ENCODE data around the gene HUS1B. TPM values are rescaled to one million over a fixed set of nuclear protein-coding genes. Genes with fewer than 3 reads are reported as not detected.

Gene HUS1B
- total RNA-seq, 1 donor from 2014 or later = 0.53 TPM

DNA sequence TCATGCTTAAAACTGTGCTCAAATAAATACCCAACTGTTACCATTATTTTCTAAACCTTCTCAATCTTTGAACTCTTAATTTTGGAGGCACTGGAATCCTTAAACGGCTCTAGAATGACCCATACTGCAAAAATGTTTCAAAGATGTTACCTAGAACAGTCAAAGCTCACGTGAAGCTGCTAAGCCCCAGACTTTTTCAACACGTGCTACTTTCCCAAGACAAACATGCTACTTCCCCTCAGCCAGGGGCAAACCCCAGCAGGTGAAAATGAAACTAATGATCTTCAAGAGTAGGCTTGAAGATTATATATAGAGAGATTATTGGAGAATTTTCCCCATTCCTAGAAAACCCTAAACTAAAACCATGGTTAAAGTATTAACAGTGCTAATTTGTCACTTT lies 28.1 kb downstream of the HUS1B start:
- H3K36me3 ChIP-seq (ENCODE audit: control insufficient read depth, insufficient read depth, low read length) = peaks cover 3% of the 10 kb centered on the region
- DNase-seq (ENCODE audit: low read depth) (no peak), FAIRE-seq (no peak)

DNA sequence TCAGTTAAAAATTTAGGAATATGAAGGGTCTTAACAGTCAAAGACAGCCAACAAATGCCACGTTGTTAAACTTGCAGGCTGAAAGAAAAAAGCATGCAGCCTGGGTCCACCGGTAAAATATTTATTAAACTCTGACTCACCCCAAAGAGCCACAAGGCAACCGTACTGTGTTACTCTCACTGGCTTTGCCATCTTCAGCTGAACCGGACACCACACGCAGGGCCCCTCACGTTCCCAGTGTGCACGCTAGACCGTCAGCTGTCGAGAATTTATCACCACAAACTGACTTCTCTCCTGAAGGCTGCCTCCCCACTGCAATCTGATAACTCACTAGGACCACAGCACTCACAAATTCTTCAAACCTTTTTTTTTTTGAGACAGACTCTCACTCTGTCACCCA lies 30.7 kb downstream of the HUS1B start:
- no peaks in the 10 kb centered on the region for H3K27me3 ChIP-seq (ENCODE audit: control insufficient read depth, insufficient read depth, low read length)
- H3K4me3 ChIP-seq (ENCODE audit: low read depth, low read length) = no peak overlapping the region
- TF ChIP-seq, protein P1, sequence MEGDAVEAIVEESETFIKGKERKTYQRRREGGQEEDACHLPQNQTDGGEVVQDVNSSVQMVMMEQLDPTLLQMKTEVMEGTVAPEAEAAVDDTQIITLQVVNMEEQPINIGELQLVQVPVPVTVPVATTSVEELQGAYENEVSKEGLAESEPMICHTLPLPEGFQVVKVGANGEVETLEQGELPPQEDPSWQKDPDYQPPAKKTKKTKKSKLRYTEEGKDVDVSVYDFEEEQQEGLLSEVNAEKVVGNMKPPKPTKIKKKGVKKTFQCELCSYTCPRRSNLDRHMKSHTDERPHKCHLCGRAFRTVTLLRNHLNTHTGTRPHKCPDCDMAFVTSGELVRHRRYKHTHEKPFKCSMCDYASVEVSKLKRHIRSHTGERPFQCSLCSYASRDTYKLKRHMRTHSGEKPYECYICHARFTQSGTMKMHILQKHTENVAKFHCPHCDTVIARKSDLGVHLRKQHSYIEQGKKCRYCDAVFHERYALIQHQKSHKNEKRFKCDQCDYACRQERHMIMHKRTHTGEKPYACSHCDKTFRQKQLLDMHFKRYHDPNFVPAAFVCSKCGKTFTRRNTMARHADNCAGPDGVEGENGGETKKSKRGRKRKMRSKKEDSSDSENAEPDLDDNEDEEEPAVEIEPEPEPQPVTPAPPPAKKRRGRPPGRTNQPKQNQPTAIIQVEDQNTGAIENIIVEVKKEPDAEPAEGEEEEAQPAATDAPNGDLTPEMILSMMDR (IDR thresholded peaks at IDR 0.05; ENCODE audit: insufficient read depth, low read length, severe bottlenecking) = no peak
- peaks cover 3% of the 10 kb centered on the region for H3K36me3 ChIP-seq (ENCODE audit: control insufficient read depth, insufficient read depth, low read length)
- no peak for FAIRE-seq
- no peak for DNase-seq (ENCODE audit: low read depth)

More for the DNA sequence above, 28.1 kb downstream of the HUS1B start:
- TF ChIP-seq, protein P1 (IDR thresholded peaks at IDR 0.05; ENCODE audit: insufficient read depth, low read length, severe bottlenecking) = no peak
- Histone ChIP-seq H3K4me3 (ENCODE audit: low read depth, low read length) (no peak overlapping the region), H3K27me3 (ENCODE audit: control insufficient read depth, insufficient read depth, low read length) (no peaks in the 10 kb centered on the region)

DNA sequence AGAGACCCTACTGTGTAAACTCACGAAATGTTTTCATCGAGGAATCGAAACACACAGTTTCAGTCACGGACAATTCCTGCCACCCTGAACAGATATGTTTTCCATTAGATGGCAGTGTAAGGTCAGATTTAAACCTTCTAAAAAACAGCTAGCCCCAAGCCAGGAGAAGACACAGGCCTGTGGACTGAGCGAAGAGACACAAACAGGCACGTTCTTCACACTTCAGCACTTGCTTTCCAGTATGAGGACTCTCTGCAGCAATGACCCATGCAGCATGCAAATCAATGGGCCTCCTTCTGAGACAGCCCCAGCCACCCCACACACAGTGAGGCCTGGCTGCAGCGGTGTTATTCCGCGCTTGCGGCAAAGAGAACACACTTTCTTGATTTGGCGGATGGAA lies 31.9 kb downstream of the HUS1B start:
- Histone ChIP-seq H3K4me3 (ENCODE audit: low read depth, low read length) (no peak overlapping the region), H3K36me3 (ENCODE audit: control insufficient read depth, insufficient read depth, low read length) (peaks cover 1% of the 10 kb centered on the region), H3K27me3 (ENCODE audit: control insufficient read depth, insufficient read depth, low read length) (no peaks in the 10 kb centered on the region)
- DNase-seq (ENCODE audit: low read depth) (no peak), FAIRE-seq (no peak)
- TF ChIP-seq, protein P1 (IDR thresholded peaks at IDR 0.05; ENCODE audit: insufficient read depth, low read length, severe bottlenecking) = no peak

DNA sequence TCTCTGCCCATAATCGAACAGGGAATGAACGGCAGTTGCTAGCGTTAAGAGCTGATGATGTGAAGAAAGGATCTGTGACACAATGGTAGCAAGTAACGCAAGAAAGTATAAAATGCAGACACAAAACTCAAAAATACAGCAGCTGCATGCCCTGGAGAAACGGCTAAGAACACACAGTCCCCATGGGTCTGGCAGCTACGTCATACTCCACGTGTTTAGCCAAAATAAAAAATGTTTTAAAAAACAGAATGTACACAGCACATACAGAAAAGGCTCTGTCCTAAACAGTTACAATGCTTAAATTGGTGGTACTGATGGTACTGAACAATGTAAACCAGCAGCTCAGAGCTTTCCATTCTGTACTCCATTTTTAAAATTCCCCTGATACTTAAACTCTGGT lies 34.4 kb downstream of the HUS1B start:
- TF ChIP-seq, protein P1 (IDR thresholded peaks at IDR 0.05; ENCODE audit: insufficient read depth, low read length, severe bottlenecking) = no peak
- H3K36me3 ChIP-seq (ENCODE audit: control insufficient read depth, insufficient read depth, low read length) = peaks cover 2% of the 10 kb centered on the region
- DNase-seq (ENCODE audit: low read depth) (no peak), FAIRE-seq (no peak)
- H3K27me3 ChIP-seq (ENCODE audit: control insufficient read depth, insufficient read depth, low read length) = no peaks in the 10 kb centered on the region
- H3K4me3 ChIP-seq (ENCODE audit: low read depth, low read length) = no peak overlapping the region

DNA sequence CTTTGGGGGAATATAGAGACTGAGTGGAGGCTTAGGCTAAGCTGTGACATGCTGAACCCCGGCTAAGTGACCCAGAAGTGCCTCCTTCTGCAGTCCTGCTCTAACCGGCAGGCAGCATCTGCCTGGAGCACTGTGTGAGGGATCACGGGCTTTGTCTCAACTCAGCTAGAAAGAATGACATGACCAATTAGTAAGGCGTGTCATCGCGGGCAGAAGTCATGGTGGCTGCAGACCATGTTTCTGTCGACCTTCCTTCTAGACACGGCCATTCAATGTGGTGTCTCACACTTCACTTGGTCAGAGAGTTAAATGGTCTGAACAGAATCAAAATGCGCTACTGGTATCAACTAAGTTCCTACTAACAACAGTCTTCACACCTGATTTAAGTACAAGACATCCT lies 35.0 kb downstream of the HUS1B start:
- H3K4me3 ChIP-seq (ENCODE audit: low read depth, low read length) = no peak overlapping the region
- TF ChIP-seq, protein P1 (IDR thresholded peaks at IDR 0.05; ENCODE audit: insufficient read depth, low read length, severe bottlenecking) = no peak
- H3K27me3 ChIP-seq (ENCODE audit: control insufficient read depth, insufficient read depth, low read length) = no peaks in the 10 kb centered on the region
- DNase-seq (ENCODE audit: low read depth) (no peak), FAIRE-seq (peak; percentile 75)
- peaks cover 3% of the 10 kb centered on the region for H3K36me3 ChIP-seq (ENCODE audit: control insufficient read depth, insufficient read depth, low read length)

DNA sequence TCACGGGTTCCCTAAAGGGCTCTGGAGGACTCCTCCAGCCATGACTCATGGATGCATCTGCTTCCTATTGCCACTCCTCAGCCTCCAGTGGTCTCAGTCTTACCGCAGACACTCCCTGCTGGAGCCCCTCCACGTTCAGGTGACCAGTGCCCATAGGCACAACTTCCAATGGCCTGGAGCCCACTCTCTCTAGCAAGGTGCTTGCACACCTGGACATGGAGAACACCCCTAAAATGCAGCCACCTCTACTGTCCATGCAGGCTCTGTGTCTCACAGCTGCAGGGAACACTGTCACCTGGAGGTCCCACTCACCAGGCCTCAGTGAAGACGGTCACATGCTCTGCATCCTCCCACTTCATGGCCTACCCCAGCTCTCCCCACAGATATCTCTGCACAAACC lies 36.0 kb downstream of the HUS1B start:
- no peak for FAIRE-seq
- TF ChIP-seq, protein P1 (IDR thresholded peaks at IDR 0.05; ENCODE audit: insufficient read depth, low read length, severe bottlenecking) = no peak
- peaks cover 3% of the 10 kb centered on the region for H3K36me3 ChIP-seq (ENCODE audit: control insufficient read depth, insufficient read depth, low read length)
- no peak overlapping the region for H3K4me3 ChIP-seq (ENCODE audit: low read depth, low read length)
- no peaks in the 10 kb centered on the region for H3K27me3 ChIP-seq (ENCODE audit: control insufficient read depth, insufficient read depth, low read length)
- no peak for DNase-seq (ENCODE audit: low read depth)

Data from bronchial epithelial cell (primary cell).